ENCODE data around the gene ANO2.
"Not testable (repeated sequence)": the region's sequence is repeated elsewhere in the genome, so short reads cannot be mapped to it uniquely, and the experiment has no call there.

The ANO2 gene

DNA sequence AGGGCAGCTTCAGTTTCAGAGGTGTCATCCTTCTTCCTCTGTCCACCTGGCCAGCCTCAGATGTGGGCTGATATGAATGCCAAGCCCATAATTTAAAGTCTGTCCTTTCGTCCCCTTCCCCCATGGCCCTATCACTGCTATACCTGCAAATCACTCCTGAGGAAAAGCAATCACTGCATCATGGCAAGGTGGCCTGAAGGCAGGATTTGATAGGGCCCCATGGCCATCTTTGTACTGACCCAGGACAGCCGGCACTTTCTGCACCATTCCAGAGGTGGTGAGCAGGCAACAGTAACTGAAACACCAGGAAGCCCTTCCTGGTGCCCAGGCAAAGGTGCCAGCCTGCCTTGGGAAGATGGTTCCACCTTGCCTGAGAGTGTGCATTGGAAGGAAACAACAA is 60.8 kb downstream of the ANO2 start:
- FAIRE-seq: no peak

DNA sequence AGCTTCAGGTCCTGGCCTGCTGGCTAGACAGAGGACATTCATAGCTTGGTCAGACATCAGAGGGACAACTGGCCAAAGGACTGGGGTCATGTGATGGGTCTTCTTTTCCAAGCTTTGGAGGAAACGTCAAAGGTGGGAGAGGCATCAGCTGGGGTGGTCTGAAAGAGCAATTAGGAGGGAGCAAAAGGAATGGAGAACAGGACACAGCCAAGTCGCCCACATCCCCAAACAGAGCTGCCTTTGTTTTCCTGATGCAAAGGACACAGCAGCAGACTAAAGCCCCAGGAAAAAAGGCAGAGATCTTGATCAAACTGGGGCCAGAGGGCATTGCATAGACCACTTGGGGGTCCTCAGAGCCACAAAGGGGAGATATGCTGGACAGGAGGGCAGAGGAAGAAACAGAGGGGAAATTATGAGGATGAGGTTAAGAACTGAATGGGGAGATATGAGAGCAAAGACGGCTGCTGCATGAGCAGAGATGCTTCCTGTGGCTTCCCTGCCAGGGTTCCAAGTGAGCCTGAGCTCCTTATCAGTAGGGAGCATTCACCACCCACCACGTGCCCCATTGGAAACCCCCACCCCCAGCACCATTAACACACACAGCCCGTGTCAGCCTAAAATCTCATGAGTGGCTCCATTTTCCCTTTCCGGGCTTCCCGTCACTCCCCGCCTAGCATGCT is 62.4 kb downstream of the ANO2 start:
- FAIRE-seq: no peak

DNA sequence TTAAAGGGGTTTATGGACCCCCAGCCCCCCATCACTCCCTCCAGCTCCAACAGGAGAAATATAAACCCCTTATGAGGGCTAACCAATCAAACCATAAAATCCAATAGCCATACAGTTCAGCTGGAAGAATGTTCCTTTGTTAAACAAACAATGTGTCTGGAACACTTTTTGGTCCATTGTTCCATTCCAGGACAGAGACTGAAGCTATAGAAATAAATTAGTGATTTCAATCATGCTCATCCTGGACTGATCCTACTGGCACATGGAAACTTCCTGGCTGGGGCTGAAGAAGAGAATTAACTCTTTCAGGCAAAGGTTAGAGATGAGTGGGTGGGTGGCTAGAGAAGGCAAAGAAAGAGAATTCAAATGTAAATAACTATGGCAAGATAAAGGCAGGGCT is 63.4 kb downstream of the ANO2 start:
- no peak for FAIRE-seq

DNA sequence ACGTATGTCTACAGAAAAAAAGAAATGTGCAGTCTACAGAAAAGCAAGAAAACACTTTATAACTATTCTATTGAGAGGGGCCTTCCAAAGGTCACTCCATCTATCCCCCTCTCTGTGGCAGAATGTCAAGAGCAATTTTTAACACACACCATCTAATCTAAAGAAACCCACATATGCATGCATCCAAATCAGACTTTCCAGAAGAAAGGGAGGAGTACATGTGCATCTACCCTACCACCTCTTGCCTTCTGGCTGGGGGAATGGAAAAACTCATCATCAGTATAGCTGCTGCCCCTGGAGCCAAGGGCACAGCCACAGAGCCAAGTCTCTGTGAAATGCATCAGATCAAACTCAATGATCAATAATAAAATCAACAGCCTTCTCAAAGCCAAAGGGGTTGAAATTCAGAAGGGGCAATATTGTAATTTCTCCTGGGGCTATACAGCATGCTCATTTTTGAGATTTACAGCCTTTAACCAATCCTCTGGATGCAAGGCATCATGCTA is 63.9 kb downstream of the ANO2 start:
- FAIRE-seq: no peak

DNA sequence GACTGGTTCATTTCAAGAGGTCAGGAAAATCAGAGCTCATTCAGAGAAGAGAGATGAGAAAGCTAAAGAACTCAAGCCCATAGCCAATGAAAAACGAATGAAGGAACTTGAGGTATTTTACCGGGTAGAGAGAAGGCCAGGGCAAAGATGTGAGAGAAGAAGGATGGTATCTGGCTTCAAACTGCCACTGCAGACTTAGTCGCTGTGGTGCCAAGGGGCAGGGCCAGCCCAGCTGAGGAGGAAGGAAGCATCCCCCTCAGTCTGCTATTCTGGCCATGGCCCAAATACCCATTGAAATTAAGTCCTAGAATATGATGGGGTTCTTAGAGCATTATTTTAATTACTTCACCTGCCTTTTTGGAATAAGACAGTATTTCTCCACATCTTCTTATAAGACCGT is 69.2 kb downstream of the ANO2 start:
- FAIRE-seq: no peak

DNA sequence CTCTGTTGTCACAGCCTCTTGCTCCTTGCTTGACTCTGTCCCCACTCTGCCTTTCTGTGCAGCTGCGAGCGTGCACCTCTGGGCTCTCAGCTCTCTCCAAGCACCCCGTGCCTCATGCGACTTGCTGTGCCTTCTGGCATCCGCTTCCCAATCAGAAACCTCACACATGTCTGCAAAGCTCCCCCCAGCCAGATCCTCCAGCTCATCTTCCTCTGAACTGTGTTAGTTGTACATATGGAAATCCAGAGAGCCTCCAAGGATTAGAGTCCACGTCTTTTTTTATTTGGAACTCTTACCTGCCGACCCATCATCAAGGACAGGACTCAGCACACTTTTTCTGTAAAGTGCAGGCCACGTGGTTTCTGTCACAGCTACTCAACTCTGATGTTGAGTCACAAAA is 70.5 kb downstream of the ANO2 start:
- no peak for FAIRE-seq

DNA sequence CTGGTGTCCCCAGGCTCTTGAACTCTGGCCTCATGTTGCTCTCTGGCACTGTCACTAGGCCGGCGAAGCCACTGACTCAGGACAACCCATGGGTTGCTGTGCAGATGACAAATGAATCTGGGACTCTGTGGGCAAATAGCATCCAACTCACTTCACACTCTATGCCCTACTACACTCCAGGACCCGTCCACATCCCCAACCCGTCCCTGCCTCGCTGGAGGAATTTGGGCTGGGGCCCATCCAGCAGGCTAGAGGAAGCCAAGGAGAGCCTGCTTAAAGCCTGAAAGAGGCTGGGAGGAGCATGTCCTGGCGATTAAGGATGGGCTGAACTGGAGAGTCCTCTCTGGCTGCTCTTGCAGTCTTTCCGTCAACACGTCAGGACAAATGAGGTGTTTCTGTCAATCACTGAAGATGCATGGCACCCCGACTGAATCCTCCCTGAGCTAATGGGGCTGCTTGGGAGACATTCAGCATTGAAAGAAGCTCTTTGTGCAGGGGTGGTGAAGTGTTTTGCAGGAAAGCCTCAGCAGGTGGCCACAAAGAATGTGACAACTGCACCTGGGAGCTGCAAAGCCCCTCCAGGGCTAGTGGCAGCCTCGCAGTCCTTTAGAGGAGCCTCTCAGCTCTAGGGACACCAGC is 71.7 kb downstream of the ANO2 start:
- FAIRE-seq: no peak

DNA sequence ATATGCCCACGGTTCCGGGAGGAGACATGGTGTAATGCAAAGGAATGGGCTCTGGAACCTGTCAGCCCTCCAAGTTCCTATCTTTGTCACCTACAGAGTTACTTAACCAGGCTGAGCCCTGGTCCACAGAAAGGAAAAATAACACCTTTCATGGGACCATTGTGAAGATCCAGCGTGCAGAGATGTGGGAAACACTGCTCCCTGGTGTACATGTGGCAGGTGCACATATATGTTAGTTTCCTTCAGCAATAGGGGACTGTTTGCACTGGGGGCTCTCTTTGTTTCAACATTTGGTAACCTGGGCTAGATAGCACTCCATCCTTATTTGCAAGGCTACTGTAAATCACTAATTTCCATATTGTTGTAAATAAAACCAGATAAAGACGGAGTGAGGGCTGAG is 72.3 kb downstream of the ANO2 start:
- no peak for FAIRE-seq

DNA sequence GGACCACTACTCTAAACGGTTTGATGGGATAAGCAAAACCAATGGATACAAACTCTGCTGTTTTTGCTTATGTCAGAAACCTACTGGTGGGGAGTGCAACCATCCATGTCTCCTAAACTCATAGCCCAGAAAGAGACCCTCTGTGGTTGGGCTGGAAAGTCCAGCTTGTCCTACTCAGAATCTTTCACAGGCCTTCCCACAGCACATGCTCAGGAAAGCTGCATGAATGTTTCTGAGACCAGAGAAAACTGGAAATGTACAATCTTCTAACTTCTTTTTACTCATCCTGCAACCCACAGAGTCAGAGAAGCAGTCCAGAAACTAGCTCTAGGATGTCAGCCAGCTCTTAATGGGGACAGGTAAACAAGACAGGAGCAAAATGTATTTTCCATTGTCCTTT is 73.3 kb downstream of the ANO2 start:
- FAIRE-seq: no peak

DNA sequence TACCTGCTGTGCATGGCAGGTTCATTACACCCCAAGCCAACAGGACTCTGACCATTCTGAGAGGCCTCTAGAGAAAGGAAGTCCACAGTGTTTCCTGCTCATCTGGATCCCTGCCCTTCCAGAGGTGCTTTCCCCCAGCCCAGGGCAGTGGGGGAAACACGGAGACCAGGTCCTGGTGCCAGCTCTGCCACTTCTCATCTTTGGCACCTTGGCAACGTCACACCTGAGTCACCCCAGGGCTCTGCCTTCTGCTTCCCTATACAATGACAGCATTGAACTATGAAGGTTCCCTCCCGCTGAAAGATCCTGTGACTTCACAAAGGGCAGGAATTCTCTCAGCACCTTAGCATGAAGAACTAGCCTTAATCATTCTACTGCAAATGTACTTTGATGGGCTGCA is 74.9 kb downstream of the ANO2 start:
- FAIRE-seq: no peak

DNA sequence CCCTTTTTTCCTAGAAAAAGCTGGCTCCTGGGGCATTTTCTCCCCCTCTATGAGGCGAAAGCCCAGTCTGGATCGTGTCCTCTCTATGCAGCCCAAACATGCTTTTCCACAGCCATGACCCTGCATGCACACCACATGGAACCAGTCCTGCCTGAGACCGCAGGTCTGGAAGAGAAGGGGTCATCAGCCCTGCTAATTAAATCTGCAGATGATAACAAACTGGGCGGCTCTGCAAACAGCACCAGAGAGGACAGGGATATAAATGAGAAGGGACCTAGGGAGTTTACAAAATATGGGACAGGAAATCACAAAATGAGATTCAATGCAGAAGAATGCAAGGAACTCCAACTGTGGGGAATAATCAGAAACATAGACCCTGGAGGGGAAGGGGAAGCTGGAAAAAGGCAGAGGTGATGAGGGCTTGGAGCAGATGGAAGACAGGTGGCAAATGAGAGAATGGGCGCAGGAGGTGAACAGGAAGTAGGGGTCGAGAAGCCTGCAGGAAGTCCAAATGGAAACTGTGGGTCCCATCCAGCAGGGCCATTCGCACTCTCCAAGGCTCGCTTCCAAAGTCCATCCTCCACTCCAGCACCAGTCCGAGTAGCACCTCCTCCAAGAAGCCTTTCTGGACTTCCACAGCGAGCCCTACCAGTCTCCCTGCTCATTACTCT is 76.3 kb downstream of the ANO2 start:
- no peak for FAIRE-seq

DNA sequence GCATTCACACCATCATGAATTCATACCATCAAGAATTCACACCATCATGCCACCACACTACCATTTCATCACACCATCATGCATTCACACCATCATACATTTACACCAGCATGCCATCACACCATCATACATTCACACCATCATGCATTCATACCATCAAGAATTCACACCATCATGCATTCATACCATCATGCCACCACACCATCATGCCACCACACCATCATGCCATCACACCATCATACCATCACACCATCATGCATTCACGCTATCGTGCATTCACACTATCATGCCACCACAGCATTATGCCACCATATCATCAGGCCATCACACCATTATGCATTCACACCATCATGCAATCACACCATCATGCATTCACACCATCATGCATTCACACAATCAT is 79.7 kb downstream of the ANO2 start:
- FAIRE-seq: no peak

DNA sequence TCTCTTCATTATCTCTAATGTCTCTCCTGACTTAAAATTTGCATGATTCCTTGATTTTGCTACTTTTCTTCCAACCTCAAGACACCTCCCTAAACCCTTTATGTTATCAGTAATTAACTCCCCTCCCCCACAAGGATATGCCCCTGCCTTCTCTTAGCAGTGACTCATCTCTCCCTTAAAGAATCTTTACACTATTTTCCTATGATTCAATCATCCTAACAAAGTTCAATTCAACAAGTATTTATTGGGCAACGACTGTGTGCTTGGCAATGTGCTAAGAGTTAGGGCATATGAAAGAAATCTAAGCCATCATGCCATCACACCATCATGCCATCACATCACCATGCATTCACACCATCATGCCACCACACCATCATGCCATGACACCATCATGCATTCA is 80.1 kb downstream of the ANO2 start:
- FAIRE-seq: no peak

DNA sequence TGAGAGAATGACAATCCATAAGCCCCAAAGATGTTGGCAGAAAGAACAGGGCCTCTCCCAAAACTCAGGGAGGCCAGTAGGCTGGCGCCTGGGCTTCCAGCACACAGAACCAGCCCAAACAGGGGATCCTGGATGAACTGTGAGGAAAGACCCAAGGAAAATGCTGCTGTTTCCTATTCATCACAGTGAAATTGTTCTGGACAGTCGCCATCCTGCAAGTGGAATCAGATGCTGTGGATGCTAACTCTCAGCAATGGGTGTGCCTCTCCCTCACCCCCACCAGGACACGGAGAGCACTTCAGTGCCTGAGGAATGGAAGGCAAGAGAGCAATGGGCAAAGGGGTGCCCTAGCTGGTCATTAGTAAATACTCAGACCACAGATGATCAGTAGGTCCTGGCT is 80.8 kb downstream of the ANO2 start:
- FAIRE-seq: no peak

DNA sequence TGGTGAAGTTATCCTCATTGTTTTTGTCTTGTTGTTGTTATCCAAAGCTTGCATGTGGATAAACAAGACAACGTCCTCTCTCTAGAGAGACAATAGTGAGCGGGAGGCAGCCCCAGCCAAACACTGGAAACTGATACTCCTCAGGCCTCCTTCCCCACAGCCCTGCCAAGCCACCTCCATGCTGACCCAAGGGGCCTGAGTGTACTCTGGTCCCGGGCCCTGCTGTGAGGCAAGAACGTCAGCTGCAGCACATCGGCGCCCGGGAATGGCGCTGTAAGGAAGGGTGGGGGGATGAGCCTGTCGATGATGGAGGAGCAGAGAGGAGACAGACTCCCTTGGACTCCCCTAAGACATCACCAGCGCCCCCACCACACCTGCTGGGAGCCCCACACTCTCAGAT is 83.6 kb downstream of the ANO2 start:
- FAIRE-seq: no peak

DNA sequence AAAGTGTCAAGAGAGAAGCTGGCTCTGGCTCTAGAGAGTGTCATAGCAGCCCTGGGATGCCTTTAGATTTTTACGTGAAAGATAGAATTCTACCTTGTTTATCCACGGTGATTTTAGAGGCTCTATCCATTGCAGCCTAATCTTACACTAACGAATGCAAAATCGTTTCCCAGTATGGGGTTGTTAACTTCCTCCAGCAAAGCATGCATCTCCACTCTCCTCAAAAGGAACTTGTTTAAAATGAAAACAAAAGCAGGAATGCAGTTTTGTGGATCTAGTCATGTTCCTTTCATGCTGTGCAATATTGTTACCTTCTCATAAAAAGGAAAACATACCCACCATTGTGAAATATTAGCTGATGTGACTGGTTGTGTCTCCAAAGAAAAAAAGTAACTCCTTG is 88.4 kb downstream of the ANO2 start:
- no peak for FAIRE-seq

DNA sequence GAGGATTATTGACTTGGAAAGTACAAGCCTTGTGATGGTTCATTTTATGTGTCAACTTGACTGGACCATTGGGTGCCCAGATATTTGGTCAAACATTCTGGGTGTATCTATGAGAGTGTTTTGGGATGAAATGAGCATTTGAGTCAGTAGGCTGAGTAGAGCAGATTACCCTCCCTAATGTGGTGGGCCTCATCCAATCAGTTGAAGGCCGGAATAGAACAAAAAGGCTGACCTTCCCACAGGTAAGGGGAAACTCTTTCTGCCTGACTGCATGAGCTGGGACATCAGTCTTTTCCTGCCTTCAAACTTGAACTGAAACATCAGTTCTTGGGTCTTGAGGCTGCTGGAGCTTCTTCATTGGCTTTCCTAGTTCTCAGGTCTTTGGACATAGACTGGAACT is 98.1 kb downstream of the ANO2 start:
- no peak for FAIRE-seq

DNA sequence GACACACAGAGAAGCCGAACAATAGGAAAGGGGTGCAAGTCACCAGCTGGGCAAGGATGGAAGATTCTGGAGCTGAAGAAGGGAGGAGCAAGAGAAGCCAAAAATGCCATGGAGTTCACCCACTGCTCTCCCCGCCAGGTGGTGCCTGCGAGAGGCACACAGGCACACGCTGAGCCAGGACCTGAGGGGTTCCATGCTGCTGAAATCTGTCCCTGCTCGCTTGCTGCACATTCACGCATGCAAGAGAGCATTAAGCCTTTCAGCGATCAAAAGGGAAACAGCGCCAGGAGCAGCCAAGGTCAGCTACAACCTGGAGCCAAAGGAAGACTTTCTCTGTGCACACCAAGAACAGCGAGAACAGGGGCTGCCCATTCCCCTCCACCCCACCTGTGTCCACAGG is 104.1 kb downstream of the ANO2 start:
- no peak for FAIRE-seq

DNA sequence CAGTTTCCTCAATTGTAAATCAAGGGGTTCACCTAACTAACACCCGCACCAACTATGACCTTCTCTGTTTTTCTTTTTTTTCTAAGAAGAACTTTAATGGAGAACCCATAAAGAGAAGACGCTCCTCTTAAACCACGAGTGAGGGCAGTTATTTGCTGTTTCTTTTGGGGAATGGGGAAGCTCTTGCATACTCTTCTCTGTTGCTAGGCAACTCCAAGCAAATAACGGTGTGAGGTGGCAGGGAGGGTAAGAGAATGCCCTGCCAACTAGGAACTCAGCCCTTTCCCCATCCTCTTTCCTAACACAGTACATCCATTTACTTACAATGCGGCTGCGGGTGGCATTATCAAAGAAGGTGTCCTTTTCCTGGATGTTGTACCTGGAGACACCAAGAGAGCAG is 114.9 kb downstream of the ANO2 start:
- FAIRE-seq: no peak

DNA sequence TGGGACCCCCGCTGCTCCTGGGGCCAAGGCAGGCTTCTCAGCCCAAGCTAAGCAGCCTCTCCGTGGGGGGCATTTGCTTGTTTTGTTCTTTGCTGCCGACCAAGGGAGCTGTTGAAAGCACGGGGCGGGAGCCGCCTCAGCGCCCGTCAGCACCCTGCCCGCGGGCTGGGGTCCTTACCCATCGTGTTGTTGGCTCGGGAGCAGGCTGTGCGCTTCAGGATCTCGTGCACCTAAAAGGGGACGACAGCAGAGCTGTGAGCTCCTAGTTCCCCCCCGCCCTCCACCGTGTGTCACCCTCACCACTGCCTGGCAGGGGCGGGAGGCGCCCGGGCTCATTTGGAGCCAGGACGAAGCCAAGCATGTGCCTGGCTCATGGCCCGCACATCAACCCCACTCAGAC is 117.5 kb downstream of the ANO2 start:
- FAIRE-seq: no peak

DNA sequence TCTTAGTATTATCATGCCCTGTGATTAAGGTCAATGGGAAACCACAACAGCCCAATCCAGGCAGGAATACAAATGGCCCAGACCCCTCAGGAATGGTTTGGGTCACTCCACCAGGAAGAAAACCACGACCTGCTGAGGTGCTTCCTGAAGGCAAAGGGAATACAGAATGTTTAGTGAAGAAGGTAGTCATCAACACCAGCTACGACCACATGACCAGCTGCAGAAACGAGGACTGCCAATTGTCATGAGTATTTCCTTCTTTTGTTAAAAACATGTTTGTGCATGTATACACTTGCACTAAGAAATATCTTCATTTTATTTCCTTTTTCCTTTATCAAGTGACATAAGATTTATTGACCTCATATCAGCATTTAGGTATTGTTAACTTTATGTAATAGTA is 119.3 kb downstream of the ANO2 start:
- not testable (repeated sequence) for FAIRE-seq

DNA sequence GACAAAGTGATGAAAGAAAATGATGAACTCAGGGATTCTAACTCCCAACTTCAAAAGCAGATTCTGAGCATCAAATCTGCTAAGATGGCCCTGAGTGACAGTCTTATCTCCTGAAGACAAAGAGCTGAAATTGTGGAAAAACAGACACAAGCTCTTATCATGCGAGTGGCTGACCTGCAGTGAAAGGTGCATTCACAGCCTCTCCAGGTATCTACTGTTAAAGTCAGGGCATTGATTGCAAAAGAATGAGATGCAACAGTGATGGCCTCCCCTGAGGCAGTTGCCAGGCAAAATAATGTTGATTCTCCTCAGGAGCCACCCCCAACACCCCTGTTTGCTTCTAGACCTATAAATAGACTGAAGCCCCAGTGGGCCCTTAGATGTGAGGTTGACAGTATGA is 126.2 kb downstream of the ANO2 start:
- FAIRE-seq: not testable (repeated sequence)

DNA sequence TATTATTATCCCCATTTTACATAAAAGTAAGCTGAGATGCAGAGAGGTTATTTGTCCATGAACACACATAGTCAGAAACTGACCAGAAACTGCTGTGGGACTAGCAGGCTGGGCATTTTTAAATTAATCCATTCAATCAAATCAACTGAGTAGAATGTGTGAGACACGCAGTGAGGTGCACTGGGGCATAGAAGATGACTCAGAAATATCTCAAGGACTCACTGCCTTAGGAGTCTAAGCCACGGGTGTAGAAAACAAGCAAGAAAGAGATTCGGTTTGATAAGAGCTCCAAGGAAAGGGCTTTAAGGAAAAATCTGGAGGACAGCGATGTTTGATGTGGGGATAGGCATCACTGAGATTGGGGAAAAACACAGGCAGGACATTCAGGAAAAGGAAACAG is 127.8 kb downstream of the ANO2 start:
- no peak for FAIRE-seq

DNA sequence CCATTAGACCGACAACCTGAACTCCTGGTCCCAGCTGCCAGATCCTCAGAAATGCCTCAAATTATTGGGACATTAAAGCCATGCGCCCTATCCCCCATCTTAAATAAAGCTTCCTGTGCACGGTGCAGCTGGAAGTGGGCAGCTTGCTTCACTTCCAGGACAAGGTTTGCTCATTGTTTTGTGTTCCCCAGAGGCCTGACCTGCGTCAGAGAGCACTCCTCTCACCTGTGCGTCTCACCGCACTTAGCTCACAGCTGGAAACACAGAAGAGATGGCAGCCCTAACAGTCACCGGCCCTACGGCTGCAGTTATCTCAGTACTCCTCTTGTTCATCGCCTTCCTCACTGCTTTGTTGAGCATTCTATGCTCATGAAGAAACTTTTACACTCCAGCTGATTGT is 135.5 kb downstream of the ANO2 start:
- no peak for FAIRE-seq

DNA sequence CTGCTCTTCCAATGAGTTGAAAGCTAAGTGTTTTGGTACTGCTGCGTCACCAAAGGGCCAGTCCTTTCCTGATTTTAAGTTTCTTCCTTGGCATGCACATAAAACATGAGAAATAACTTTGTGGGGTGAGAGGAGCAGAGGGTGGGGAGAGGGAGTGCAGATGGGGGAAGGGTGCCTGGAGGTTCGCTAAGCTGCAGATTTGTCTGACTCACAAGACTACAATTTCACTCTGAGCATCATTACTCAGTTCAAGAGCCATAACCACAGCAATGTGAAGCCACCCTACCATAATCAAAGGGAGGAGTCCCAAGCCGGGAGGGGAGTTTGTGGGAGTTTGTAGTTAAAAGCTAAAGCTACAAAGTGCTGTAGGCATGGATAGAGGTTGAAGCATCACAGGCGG is 136.1 kb downstream of the ANO2 start:
- FAIRE-seq: no peak
